Rectal smooth muscle tissue (tissue), 1 donor: Measurements from ENCODE around the gene MPP7.

Experiments
- H3K27ac ChIP-seq: one replicate; pipeline ENCODE4 v1.7.0; 2013; ENCODE audit warnings: low read depth, low read length, inconsistent platforms
- H3K27me3 ChIP-seq: one replicate; pipeline ENCODE4 v1.7.0; 2013; ENCODE audit warnings: low read length; ENCODE audit not compliant: control insufficient read depth, insufficient read depth
- H3K36me3 ChIP-seq: one replicate; pipeline ENCODE4 v1.7.0; 2013; ENCODE audit warnings: low read length; ENCODE audit not compliant: control insufficient read depth, insufficient read depth
- H3K4me1 ChIP-seq: one replicate; pipeline ENCODE4 v1.7.0; 2013; ENCODE audit warnings: low read length; ENCODE audit not compliant: control insufficient read depth, insufficient read depth
- H3K4me3 ChIP-seq: one replicate; pipeline ENCODE4 v1.7.0; 2013; ENCODE audit warnings: low read length
- H3K9ac ChIP-seq: one replicate; pipeline ENCODE4 v1.7.0; 2013; ENCODE audit warnings: low read length

The MPP7 gene

DNA sequence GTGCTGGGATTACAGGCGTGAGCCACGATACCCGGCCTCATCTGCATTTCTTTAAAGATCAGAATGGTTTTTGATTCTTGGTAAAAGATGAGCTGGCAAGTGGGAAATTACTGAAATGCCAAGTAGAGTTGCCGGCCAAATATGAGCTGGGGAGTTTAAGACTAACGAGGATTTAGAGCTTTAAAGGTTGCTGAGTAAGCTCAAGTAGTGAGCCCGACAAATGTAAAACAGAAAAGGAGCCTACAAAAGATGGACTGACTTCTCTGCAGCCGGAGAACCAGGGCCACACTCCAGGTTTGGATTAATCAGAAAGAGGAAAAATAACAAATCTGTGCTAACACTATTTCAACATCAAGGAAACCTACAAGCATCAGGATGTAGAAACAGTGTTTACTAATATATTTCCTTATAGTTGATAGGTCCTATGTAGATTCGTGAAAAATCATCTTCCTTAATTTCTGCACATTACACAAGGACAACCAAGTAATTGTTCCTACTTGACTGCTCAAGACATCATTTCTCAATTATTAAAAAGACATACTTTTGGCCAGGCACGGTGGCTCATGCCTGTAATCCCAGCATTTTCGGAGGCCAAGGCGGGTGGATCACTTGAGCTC is 49.6 kb downstream of the MPP7 start:
- no peaks in the 10 kb centered on the region for H3K36me3 ChIP-seq
- peaks cover 22% of the 10 kb centered on the region for H3K4me1 ChIP-seq
- H3K9ac ChIP-seq = no peak overlapping the region
- H3K27ac ChIP-seq = peak overlapping the region; percentile 0
- H3K27me3 ChIP-seq = no peaks in the 10 kb centered on the region
- no peak overlapping the region for H3K4me3 ChIP-seq
